HepG2 (cell line): ENCODE data around the gene DGCR8. TPM values are rescaled to one million over a fixed set of nuclear protein-coding genes. Genes with fewer than 3 reads are reported as not detected.

ENCODE experiments used
- AHDC1 ChIP-seq: sonication (generic); formaldehyde crosslinking; IDR thresholded peaks from 2 replicates; pipeline ENCODE4 v1.5.1; 2020; ENCODE audit warnings: mild to moderate bottlenecking, missing genetic modification reagents, borderline replicate concordance
- JUND ChIP-seq: sonication (generic); formaldehyde crosslinking; IDR thresholded peaks from 2 replicates; pipeline ENCODE4 v1.8.0; 2022; ENCODE audit warnings: mild to moderate bottlenecking, missing genetic modification reagents
- KDM2A ChIP-seq: sonication (generic); formaldehyde crosslinking; IDR thresholded peaks from 2 replicates; pipeline ENCODE4 v1.4.0; 2020; ENCODE audit warnings: low read depth, missing genetic modification reagents, borderline replicate concordance
- NRL ChIP-seq: sonication (generic); formaldehyde crosslinking; IDR thresholded peaks from 2 replicates; pipeline ENCODE4 v1.5.0; 2020; ENCODE audit warnings: missing genetic modification reagents, mild to moderate bottlenecking, moderate library complexity, borderline replicate concordance
- POLR2G ChIP-seq: fragments of 200-400 bp; formaldehyde crosslinking; IDR thresholded peaks from 2 replicates; pipeline ENCODE4 v1.6.1; 2018; ENCODE audit warnings: mild to moderate bottlenecking, low read depth, low read length, moderate library complexity
- REPIN1 ChIP-seq: sonication (generic); formaldehyde crosslinking; IDR thresholded peaks from 2 replicates; pipeline ENCODE4 v1.8.0; 2022; ENCODE audit warnings: missing genetic modification reagents, low read depth, mild to moderate bottlenecking, borderline replicate concordance
- ZC3H13 ChIP-seq: sonication (generic); formaldehyde crosslinking; IDR thresholded peaks from 2 replicates; pipeline ENCODE4 v1.8.1; 2023; ENCODE audit warnings: mild to moderate bottlenecking, missing genetic modification reagents, moderate library complexity
- ZNF281 ChIP-seq: sonication (generic); formaldehyde crosslinking; IDR thresholded peaks from 2 replicates; pipeline ENCODE4 v1.4.0; 2020; ENCODE audit warnings: missing genetic modification reagents, borderline replicate concordance
- ZNF616 ChIP-seq: sonication (generic); formaldehyde crosslinking; IDR thresholded peaks from 2 replicates; pipeline ENCODE4 v1.5.0; 2020; ENCODE audit warnings: low read depth, mild to moderate bottlenecking, missing genetic modification reagents
- ZNF761 ChIP-seq: sonication (generic); formaldehyde crosslinking; conservative IDR thresholded peaks from 2 replicates; pipeline ENCODE4 v1.4.0; 2020; ENCODE audit warnings: mild to moderate bottlenecking, missing genetic modification reagents
- ZSCAN12 ChIP-seq: sonication (generic); formaldehyde crosslinking; IDR thresholded peaks from 2 replicates; pipeline ENCODE4 v1.9.0; 2021; ENCODE audit warnings: mild to moderate bottlenecking, missing genetic modification reagents
- polyA plus RNA-seq, 8 experiments: library from polyadenylated mRNA; depleted of rRNA in 3 of 8; stranded (reverse) in 7 of 8; unstranded in 1 of 8; fragments of >200 nt; fragmentation: Illumina TruSeq in 4 of 8; extraction: Trizol in 4 of 8; gene quantifications; 2 replicates each; pipeline versions ENCODE4 v1.2.1 to v1.2.3, GENCODE V29; 2011 to 2016; ENCODE audit warnings: low read depth in 4 of 8, missing spikeins in 1 of 8, mixed read lengths in 1 of 8; ENCODE audit not compliant: insufficient read depth in 1 of 8
- total RNA-seq, 5 experiments: library from RNA; depleted of rRNA; stranded (reverse); fragments of >200 nt; fragmentation: Illumina TruSeq; extraction: Trizol; gene quantifications; 2 replicates each; pipeline ENCODE4 v1.2.3, GENCODE V29; 2016; ENCODE audit warnings: low read depth in 1 of 5

DGCR8 gene
- total and polyA plus RNA-seq, 2 of the 13 experiments (the other 11 are each of a cell fraction or from before 2014, with no cell fraction given) = 10.2 to 23.2 TPM

GRCh38 chr22:20080776-20081654 lies 974 bp downstream of the DGCR8 start (continued):
- no peak for TF ChIP-seq AHDC1 (CRISPR knock-in tag)
- no peak for TF ChIP-seq ZNF616 (CRISPR knock-in tag)
- no peak for TF ChIP-seq JUND (CRISPR knock-in tag)
- TF ChIP-seq ZNF761 = no peak
- TF ChIP-seq KDM2A (CRISPR knock-in tag) = peak; percentile 30; the same call in 1 of the 2 replicates
- no peak for TF ChIP-seq NRL (CRISPR knock-in tag)
- TF ChIP-seq ZC3H13 = no peak
- no peak for TF ChIP-seq ZNF281 (CRISPR knock-in tag)
- no peak for TF ChIP-seq REPIN1 (CRISPR knock-in tag)
- TF ChIP-seq POLR2G = peak; percentile 36; the same call in 1 of the 2 replicates
- no peak for TF ChIP-seq ZSCAN12
